AG10803 (cell line): Measurements from ENCODE around the gene RAPH1.

Experiments
- DNase-seq: peaks from one replicate; pipeline ENCODE4 v3.0.0; 2010; ENCODE audit warnings: low read depth
- H3K4me3 ChIP-seq: 2 replicates; pipeline ENCODE4 v1.5.1; 2011; ENCODE audit warnings: mild to moderate bottlenecking, low read length, control low read depth
- CTCF ChIP-seq: conservative IDR thresholded peaks from 2 replicates; pipeline ENCODE4 v1.5.1; 2011; ENCODE audit warnings: mild to moderate bottlenecking, low read length, control low read depth, inconsistent platforms

Gene RAPH1

GRCh38 chr2:203412546-203413331 is 122.4 kb downstream of the RAPH1 start:
- DNase-seq = peak; percentile 65
- TF ChIP-seq CTCF = no peak
- no peak overlapping the region for H3K4me3 ChIP-seq

- DNase-seq = no peak
- no peak for TF ChIP-seq CTCF
- no peak overlapping the region for H3K4me3 ChIP-seq
These were observed 127.6 kb downstream of the RAPH1 start for GRCh38 chr2:203407496-203407895.

GRCh38 chr2:203404996-203405395 is 130.1 kb downstream of the RAPH1 start:
- DNase-seq = peak; percentile 31
- TF ChIP-seq CTCF = no peak
- no peak overlapping the region for H3K4me3 ChIP-seq

- no peak overlapping the region for H3K4me3 ChIP-seq
- TF ChIP-seq CTCF = no peak
- DNase-seq = peak; percentile 12
These were observed 134.1 kb downstream of the RAPH1 start for GRCh38 chr2:203400805-203401585.

GRCh38 chr2:203399031-203399430 is 136.1 kb downstream of the RAPH1 start:
- H3K4me3 ChIP-seq = no peak overlapping the region
- no peak for TF ChIP-seq CTCF
- no peak for DNase-seq

GRCh38 chr2:203396667-203397066 is 138.4 kb downstream of the RAPH1 start:
- no peak overlapping the region for H3K4me3 ChIP-seq
- no peak for DNase-seq
- peak; percentile 25 for TF ChIP-seq CTCF

- TF ChIP-seq CTCF = no peak
- no peak for DNase-seq
- H3K4me3 ChIP-seq = no peak overlapping the region
These were observed 139.2 kb downstream of the RAPH1 start for GRCh38 chr2:203395858-203396257.
